Stimulated activated CD4-positive, alpha-beta T cell treated with anti-CD3 and anti-CD28 coated beads, TNF-alpha, amount 100 ng/mL, for 24 hours (primary cell): ENCODE data around the gene PPP6C.
A peak's percentile ranks its signal among the peaks of the same experiment; 100 is the strongest.
"Not testable (repeated sequence)": the region's sequence is repeated elsewhere in the genome, so short reads cannot be mapped to it uniquely, and the experiment has no call there.

Source experiments
- DNase-seq, 3 experiments: peaks; one replicate each; pipeline ENCODE4 v3.0.0-alpha.2; 2020; ENCODE audit warnings: low read depth in 3 of 3

PPP6C gene

DNA sequence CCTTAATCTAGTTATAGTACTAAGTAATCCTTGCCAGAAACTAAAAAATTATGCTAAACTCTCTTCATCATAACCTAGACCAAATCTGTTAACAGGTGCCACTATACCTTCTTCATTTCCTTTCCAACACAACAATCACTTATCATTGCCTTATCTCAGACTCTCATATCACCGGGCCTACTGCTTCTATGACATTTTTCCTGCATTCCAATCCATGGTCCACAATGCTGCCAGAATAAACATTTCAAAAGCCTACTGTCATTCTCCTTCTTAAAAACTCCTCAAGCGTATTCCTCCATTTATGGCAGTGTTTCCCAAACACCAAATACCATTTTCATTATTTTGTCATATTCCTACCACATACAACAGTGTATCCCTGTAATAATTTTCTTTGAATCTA lies 6.5 kb downstream of the PPP6C start:
- DNase-seq = no peak

DNA sequence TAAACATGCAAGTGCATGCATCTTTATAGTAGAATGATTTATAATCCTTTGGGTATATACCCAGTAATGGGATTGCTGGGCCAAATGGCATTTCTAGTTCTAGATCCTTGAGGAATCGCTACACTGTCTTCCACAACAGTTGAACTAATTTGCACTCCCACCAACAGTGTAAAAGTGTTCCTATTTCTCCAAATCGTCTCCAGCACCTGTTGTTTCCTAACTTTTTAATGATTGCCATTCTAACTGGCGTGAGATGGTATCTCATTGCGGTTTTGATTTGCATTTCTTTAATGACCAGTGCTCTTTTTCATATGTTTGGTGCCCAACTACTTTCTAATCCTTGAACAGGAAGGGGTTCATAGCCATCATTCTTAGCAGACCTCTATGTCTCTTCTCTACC lies 7.8 kb downstream of the PPP6C start:
- not testable (repeated sequence) for DNase-seq

DNA sequence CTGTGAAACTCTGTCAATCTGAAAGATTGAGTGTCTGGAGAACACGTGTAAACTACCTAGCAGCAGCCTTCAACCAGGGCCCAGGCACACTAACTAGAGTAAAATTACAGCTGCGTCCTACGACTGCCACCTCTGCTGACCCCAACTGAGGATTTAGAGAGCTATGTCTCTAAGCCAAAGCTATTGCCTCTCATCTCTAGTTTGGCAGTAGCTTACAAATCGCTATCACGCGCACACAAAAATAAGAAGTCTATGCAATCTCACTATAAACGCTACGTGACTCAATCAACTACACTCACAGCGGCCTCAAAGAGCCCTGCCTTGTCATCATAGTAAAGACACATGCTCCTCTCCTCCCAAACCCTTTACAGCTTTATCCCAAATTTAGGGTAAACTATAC lies 8.7 kb downstream of the PPP6C start:
- no peak for DNase-seq

DNA sequence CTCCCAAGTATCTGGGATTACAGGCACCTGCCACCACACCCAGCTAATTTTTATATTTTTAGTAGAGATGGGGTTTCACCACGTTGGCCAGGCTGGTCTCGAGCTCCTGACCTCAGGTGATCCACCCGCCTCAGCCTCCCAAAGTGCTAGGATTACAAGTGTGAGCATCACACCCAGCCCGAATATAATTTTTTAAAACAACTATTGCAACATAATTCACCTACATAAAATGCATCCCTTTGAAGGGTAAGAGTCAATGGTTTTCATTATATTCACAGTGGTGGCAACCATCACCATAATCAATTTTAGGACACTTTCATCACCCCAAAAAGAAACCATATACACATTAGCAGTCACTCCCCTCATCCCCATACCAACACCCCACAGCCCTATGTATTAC lies 9.8 kb downstream of the PPP6C start:
- DNase-seq = not testable (repeated sequence)

DNA sequence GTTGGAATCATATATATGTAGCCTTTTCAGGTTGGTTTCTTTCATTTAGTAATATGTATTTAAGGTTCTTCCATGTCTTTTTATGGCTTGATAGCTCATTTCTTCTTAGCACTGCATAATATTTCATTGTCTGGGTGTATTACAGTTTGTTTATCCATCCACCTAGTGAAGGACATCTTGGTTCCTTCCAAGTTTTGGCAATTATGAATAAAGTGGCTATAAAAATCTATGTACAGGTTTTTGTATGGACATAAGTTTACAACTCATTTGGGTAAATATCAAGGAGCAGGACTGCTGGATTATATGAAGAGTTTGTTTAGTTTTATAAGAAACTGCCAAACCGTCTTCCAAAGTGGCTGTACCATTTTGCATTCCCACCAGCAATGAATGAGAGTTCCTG lies 11.7 kb downstream of the PPP6C start:
- DNase-seq = no peak

DNA sequence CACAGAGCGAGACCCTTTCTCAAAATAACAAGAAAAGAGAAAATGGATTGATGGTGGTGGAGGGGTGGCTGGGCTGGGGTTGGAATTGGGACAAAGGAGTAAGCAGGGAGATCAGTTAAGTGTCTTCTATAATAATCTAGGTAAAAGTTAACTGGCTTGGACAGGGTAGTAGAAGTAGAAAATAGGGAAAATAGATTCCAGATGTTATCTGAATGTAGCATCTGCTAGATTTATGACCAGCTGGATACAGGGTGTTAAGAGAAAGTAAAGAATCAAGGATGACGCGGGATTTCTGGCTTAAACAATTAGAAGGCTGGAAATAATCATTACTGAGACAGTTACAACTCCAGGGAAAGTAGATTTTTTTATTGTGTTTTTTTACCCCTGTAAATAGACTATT lies 13.0 kb downstream of the PPP6C start:
- no peak for DNase-seq

DNA sequence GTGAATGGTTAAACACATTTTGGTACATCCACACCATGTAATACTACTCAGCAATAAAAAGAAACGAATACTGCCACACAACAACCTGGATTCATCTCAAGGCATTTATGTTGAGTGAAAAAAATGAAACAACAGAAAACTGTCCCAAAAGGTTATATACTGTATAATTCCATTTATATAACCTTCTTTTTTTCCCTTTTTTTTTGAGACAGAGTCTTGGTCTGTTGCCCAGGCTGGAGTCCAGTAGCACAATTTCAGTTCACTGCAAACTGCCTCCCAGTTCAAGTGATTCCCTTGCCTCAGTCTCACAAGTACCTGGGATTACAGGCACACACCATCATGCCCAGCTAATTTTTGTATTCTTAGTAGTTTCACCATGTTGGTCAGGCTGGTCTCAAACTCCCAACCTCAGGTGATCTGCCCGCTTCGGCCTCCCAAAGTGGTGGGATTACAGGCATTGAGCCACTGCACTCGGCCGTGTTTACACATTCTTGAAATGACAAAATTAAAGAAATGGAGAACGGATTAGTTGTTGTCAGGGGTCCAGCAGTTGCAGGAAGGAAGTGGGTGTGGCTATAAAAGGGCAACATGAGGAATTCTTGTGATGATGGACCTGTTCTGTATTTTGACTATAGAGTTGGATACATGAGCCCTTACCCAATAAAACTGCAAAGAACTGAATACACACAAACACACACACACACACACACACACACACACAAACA lies 17.4 kb downstream of the PPP6C start:
- no peak for DNase-seq

DNA sequence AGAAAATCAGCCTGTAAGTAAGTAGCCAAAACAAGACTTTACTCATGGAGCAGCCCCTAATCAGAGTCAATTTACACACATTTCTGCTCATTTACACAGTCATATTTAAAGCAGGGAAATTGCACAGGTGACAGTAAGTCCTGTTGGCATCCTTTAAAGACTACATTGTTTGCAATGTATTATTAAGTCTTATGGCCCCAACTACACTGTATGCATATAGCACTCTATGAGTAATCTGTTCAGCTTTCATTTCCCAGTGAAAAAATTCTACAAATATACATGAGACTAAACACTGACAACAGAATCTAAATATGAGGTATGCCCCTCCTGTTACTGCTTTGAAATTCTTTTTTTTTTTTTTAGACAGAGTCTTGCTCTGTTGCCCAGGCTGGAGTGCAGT lies 19.7 kb downstream of the PPP6C start:
- no peak for DNase-seq

DNA sequence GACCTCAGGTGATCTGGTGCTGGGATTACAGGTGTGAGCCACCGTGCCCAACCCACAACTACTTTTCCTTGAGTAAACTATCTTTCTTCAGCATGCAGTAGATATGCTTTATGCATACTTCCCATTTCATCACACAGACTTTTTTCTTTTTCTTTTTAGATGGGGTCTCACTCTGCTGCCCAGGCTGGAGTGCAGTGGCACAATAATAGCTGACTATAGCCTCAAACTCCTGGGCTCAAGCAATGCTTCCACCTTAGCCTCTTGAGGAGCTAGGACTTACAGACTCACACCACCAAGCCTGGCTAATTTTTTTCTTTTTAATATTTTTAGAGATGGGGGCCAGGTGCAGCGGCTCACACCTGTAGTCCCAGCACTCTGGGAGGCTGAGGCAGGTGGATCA lies 22.8 kb downstream of the PPP6C start:
- DNase-seq = no peak

DNA sequence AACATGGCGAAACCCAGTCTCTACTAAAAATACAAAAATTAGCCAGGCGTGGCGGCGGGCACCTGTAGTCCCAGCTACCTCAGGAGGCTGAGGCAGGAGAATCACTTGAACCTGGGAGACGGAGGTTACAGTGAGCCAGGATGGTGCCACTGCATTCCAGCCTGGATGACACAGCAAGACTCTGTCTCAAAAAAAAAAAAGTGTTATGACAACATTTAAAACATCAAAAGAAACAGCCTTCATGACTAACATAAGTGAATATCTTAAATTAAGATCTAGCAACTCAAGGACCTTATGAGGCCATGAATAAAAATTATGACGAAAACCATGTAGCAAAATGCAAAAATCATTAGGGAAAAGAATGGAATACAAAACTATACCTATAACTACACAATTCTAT lies 26.7 kb downstream of the PPP6C start:
- DNase-seq = not testable (repeated sequence)

DNA sequence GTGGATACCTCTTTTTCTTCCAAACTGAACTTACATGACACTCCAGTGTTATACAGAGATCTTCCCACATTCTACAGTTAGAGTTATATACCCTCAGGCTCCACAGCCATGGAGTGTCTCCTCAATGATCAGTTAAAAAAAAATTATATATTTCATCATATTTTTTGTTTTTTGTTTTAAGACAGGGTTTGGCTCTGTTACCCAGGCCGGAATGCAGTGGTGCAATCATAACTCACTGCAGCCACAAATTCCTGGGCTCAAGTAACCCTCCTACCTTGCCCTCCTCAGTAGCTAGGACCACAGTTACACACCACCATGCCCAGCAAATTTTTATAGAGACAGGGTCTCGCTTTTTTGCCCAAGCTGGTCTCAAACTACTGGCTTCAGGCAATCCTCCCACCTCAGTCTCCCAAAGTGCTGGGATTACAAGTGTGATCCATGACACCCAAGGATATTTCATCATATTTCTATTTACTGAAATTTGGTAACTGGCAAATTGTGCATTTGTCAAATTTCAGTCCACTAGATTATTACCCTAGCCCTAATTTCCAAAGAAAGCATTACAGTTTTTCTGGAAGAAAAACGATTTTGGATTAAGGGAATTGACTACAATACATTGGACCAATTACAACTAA lies 28.2 kb downstream of the PPP6C start:
- no peak for DNase-seq

DNA sequence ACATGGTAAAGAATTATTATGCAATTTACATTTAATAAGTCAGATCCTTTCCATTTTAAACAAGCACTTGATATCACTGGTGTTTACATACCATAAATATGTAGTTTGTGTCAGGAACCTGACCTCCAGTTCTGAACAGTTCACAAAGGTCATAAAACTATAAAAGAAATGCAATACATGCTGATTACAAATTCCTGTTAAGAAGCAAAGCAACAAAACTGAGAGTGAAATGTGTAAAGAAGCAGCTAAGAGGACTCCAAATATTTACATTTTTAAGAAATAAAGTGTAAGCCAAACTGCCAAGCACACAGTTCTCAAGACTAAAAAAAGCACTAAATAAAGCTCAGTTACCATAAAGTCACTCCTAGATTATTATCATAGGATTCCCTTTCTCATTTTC lies 28.9 kb downstream of the PPP6C start:
- no peak for DNase-seq

DNA sequence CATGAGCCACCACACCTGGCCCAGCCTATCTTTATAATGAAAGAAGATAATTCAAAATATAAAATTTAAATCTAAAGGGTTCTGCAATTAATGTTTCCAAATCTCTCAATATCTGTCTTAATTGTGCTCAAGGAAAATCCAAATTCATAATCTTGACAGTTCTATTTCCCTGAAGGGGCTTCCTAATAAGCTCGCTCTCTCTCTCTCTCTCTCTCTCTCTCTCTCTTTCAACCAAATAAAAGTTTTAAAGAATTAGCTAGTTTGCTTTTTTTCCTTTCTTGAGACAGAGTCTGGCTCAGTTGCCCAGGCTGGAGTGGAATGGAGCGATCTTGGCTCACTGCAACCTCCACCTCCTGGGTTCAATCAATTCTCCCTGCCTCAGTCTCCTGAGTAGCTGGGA lies 33.1 kb downstream of the PPP6C start:
- no peak for DNase-seq

DNA sequence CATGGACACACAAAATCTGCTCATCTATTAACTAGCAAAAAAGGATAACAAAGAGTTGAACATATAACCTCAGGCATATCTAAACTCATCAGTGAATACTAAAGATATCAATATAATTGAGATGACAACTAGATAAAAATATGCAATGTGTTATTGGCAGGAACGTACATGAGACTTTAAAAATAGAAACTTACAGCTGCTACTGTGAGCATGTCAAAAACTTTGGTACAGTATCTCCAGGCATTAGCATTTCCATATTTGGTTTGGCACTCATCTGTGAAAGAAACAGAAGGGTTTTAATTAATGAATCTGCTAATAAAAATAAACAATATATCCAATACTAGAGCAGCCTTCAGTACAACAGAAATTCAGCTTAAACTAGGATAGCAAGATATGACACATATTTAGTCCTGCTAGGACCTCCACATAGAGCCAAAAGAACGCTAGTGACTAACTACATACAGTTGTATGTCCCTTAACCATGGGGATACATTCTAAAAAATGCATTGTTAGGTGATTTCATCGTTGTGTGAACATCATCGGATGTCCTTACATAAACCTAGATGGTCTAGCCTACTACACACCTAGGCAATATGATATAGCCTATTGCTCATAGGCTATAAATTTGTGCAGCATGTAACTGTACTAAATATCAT lies 35.8 kb downstream of the PPP6C start:
- DNase-seq = no peak

DNA sequence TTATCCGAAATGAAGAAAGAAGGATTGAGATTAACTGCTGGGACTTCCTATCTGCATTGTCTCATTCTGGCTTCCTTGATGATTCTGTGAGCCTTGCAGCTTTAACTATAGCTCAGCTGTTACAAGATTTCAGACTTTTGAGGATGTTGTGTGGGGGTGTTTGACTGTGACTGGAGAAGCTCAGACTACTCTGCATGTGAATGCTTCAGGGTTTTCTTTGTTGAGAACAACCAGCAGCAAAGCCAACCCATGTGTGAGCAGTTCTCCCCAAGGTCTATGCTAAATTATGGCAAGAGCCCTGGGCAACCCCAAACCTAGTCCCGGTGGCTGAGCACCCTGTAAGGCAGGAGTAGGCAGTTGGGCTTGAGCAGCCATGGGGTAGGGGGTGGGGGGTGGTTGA lies 37.9 kb downstream of the PPP6C start:
- DNase-seq = no peak

DNA sequence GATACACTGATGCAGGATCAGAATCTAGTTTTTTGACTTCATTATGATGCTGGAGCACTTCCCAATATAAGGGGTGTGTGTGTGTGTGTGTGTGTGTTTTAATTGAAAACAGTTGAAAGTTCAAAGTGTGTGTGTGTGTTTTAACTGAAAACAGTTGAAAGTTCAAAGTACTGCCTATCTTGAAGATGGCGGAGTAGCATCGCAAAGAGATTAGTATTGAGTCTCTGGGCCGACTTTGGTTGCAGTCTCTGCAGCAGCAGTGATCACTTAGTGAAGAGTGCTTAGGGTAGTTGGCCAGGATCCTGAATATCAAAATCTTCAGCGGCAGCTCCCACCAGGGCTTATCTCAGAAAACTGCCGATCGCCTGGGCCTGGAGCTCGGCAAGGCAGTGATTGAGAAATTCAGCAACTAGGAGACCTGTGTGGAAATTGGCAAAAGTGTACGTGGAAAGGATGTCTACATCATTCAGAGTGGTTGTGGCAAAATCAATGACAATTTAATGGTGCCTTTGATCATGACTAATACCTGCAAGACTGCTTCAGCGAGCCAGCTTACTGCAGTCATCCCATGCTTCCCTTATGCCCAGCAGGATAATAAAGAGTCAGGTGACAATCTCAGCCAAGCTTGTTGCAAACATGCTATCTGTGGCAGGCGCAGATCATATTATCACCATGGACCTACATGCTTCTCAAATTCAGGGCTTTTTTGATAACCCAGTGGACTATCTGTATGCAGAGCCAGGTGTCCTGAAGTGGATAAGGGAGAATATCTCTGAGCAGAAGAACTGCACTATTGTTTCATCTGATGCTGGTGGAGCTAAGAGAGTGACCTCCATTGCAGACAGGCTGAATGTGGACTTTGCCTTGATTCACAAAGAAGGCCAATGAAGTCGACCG lies 39.0 kb downstream of the PPP6C start:
- no peak for DNase-seq

DNA sequence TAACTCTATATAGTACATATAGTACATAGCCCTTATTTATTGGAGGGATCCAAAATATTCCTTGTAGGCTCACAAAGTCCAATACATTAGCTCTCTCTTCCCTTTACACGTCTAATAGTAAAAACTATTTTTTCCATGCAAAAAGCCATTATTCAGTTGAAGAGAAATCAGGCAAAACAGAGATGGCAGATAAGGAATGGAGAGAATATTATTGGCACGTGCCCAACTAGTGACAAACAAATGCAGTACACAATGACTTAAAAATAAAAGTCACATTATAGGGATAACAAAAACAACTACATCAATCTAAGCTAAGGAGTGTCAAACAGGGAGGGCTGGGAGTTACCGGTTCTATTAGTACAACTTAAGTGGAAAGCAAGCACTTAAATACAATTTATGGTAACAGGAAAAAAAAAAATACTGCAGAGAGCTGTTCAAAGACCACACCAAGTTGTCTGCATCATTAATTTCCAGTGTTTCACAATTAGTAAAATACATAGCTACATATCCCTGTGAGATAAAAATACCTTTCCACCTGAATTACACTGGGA lies 42.1 kb downstream of the PPP6C start:
- no peak for DNase-seq

DNA sequence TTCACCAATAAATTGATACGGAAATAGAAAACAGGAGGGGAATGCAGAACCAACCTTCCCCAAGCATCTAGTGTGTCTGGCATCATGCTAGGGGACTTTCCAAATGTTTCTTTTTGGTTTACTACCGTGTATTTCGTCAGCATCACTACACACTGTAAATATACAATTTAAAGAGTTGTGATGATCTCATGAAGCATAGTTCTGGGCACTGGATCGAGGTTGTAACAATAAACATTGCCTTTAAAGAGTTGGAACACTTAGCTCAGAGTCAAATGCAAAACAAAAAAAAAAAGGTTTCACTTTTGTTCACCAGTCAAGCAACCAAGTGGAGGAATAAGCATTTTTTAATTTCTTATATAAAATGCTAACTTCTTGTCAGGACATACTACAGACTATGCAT lies 43.4 kb downstream of the PPP6C start:
- no peak for DNase-seq

DNA sequence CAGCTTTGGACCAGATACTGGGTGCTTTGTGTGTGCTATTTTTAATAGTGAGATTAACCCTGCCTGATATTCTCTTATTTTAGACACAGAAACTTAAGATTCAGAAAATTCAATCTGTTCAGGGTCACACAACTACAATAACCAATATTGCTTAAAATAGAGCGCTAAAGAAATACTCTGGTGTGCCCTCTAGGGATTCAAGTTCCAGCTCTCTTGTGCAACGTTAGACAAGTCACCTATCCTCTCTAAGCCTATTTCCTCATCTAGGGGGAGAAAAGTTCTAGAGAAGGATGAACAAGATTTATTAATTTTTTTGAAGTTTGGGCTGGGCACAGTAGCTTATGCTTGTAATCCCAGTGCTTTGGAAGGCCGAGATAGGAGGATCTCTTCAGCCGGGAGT lies 44.2 kb downstream of the PPP6C start:
- DNase-seq = no peak

DNA sequence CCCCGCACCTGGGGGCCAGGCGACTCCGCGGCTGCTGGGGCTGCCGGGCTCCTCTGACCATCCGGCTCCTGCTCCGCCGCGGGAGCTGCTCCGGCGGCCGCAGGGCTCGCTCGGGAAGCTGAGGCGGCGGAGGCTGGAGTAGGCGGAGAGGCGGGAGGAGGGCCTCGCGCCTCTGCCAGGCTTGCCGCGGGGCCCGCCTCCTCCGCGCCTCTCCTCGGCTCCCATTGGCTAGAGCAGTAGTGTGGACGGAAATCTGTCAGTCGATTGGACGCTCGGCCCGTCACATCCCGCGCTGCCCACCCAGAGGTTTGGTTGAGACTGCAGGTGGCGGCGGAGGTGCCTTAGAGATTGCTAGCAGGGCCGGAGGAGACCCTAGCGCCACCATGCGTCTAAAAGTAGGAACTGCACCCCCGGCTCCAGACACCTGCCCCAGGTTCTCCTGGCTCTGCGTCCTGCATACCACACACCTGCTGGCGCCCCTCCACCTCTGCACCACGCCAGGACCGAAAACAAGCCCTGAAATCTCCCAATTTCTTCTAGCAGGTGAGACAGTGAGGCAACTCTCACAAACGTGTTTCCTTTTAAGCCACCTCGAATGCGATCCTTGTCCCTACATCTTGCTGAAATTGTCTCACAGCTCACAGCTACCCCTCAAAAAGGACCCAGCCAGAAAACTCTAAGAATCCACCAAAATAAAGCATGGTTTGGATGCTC lies 46.1 kb downstream of the PPP6C start, which contains the start of gene SCAI:
Gene SCAI, minus strand, starts transcription at position 152 of the 714 bp plus-strand sequence. Its CDS starts 91 bp downstream, at position 61.
- DNase-seq = peak; percentile 96 to 99 (median 98)
